Measurements from ENCODE around the gene BBOX1. TPM values are rescaled to one million over a fixed set of nuclear protein-coding genes. Genes with fewer than 3 reads are reported as not detected.
"Not testable (repeated sequence)": the region's sequence is repeated elsewhere in the genome, so short reads cannot be mapped to it uniquely, and the experiment has no call there.

The BBOX1 gene
- polyA plus RNA-seq, 1 donor = 0.37 TPM

GRCh38 chr11:27083782-27084181, 43.2 kb downstream of the BBOX1 start:
- no peak for DNase-seq (ENCODE audit: low read depth)

GRCh38 chr11:27084518-27084917, 43.9 kb downstream of the BBOX1 start:
- DNase-seq (ENCODE audit: low read depth) = no peak

DNA sequence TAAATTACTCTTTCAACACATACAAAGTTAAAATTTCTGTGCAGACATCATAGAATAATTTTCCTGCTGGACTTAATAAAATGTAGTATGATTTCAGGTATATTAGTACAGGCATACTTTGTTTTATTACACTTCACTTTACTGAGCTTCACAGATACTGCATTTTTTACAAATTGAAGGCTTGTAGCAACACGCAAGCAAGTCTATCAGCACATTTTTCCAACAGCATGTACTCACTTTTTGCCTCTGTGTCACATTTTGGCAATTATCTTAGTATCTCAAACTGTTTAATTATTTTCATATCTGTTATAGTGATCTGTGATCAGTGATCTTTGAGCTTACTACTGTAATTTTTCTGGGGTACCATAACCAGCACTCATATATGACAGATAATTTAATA, 44.5 kb downstream of the BBOX1 start:
- DNase-seq (ENCODE audit: low read depth) = no peak

GRCh38 chr11:27085605-27086004, 45.0 kb downstream of the BBOX1 start:
- DNase-seq (ENCODE audit: low read depth) = no peak

DNA sequence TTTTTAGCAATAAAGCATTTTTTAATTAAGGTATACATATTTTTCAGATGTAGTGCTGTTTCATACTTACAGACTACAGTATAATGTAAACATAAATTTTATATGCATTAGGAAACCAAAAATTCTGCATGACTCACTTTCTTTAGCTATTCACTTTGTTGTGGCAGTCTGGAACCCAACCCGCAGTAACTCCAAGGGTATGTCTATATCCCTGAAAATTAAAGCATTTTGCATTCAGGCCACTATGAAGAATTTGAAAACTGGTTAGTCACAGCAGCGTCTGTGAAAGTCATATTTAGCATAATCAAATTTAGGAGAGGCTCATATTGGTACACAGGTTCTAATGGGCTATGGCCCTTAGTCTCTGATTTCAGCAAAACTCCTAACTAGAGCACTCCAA, 46.8 kb downstream of the BBOX1 start:
- DNase-seq (ENCODE audit: low read depth) = no peak

- no peak for DNase-seq (ENCODE audit: low read depth)
Measured at GRCh38 chr11:27088353-27088752, 47.7 kb downstream of the BBOX1 start.

- no peak for DNase-seq (ENCODE audit: low read depth)
Measured at GRCh38 chr11:27089746-27090145, 49.1 kb downstream of the BBOX1 start.

DNA sequence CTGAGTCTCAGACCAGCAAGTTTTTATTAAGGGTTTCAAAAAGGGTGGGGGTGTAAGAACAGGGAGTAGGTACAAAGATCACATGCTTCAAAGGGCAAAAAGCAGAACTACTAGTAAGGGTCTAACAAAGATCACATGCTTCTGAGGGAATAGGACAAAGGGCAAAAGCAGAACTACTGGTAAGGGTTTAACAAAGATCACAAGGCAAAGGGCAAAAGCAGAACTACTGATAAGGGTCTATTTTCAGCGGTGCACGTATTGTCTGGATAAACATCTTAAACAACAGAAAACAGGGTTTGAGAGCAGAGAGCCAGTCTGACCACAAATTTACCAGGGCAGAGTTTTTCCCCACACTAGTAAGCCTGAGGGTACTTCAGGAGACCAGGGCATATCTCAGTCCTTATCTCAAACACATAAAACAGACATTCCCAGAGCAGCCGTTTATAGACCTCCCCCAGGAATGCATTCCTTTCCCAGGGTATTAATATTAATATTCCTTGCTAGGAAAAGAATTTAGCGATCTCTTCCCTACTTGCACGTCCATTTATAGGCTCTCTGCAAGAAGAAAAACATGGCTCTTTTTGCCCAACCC, 49.8 kb downstream of the BBOX1 start:
- not testable (repeated sequence) for DNase-seq (ENCODE audit: low read depth)

DNA sequence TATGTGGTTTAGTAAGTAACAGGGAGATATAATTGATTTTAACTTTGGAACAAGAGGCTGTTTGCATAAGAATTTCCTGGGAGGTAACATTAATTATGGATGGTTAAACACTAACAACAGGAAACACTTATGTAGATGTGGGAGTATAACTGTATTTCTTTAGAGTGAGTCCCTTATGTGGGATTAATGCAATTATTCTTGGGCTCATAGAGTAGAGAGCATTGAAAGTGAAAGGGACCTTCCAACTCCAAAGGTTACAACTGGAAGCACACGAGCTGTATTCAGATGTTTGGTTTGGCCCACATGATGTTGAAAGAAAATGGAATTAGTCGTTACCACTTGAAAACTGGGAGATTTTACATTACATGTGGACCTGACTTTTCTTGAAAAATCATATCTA, 53.5 kb downstream of the BBOX1 start:
- DNase-seq (ENCODE audit: low read depth) = no peak

DNA sequence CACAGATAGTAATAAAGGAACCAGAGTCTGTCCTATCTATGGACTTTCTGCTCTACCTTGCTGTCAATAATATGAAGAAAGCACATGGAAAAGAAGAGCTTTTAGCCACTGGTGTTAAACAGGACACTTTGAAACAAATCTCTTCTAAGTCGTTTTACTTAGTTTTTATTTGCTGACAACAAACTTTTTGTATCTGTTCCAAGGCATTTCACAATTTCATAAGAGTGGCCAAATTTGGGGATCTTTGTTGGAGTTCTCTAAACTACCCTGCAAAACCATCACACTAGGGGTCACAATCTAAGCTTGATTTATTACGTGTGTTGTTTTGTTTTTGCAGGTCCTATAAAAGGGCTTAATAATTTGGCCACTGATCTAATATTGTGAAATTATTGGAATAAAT, 54.4 kb downstream of the BBOX1 start:
- DNase-seq (ENCODE audit: low read depth) = no peak

DNA sequence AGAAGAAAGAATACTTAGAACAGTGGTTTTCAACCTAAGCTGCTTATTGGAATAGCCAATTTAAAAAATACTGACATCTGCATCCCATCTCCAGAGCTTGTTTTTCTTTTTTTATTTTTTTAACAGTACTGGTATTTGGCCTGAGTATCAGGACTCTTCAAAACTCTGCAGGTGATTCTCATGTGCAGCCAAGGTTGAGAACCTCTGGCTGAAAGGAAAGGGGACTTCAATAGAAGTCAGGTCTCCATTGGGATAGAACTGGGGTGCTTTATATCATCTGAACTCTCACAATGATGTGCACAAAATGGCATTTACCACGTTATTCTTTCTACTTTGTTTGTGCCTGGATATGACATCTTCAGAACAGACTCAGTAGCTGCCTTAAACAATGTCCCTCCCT, 55.3 kb downstream of the BBOX1 start:
- DNase-seq (ENCODE audit: low read depth) = no peak

GRCh38 chr11:27097551-27097950, 56.9 kb downstream of the BBOX1 start:
- no peak for DNase-seq (ENCODE audit: low read depth)

DNA sequence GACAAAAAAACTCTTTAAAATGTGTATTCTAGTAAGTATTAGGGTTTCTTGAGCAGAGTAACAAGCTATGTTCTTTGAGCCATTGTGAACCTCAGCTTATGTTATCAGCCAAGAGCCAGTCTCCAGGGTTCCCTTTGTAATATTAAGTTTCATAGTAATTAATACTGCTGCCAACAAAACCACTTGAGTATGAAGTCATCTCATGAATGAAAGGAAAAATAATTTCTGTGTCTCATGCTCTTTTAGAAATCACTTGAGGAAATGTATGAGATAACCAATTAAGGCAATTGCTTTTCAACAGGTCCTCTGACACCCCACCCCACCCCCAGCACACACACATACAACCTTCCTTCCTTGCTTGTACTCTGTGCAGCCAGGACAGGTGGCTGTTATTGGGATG, 59.9 kb downstream of the BBOX1 start:
- peak; percentile 51 for DNase-seq (ENCODE audit: low read depth)

DNA sequence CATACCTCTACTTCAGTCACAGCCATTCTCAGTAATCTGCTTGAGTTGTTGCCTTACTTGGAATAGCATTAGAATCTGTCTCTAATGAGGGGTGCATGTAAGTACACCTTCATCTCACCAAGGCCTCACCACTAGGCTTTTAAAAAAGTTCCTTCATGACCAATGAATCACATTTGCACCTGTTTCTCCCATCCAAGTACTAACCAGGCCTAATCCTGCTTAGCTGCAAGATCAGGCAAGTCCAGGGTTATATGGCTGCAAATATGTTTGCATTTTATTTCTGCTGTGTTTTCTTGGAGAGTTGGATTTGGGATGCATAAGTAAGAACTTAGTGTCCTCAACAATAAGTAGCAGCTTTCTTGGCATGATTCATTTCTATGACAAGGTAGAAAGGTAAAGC, 66.9 kb downstream of the BBOX1 start:
- DNase-seq (ENCODE audit: low read depth) = no peak

- no peak for DNase-seq (ENCODE audit: low read depth)
Measured at GRCh38 chr11:27108809-27109208, 68.2 kb downstream of the BBOX1 start.

DNA sequence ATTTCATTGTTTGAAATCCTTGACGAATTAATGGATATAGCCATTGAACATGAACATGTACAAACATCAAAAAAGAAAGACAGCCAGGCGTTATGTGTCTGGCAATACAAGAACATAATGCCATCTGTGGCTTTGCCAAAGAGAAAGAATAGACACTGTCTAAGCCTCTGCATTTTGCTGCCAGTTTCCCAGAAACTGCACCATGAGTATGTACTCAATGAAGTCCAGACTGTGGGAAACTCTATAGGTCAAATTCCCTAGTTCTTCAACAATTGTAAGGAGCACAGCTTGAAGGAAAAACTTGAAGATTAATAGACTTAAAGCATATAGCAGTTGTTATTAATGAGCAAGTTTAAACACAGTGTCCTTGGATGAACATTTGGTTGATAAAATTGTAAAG, 71.3 kb downstream of the BBOX1 start:
- DNase-seq (ENCODE audit: low read depth) = no peak

- no peak for DNase-seq (ENCODE audit: low read depth)
Measured at GRCh38 chr11:27112946-27113345, 72.3 kb downstream of the BBOX1 start.

DNA sequence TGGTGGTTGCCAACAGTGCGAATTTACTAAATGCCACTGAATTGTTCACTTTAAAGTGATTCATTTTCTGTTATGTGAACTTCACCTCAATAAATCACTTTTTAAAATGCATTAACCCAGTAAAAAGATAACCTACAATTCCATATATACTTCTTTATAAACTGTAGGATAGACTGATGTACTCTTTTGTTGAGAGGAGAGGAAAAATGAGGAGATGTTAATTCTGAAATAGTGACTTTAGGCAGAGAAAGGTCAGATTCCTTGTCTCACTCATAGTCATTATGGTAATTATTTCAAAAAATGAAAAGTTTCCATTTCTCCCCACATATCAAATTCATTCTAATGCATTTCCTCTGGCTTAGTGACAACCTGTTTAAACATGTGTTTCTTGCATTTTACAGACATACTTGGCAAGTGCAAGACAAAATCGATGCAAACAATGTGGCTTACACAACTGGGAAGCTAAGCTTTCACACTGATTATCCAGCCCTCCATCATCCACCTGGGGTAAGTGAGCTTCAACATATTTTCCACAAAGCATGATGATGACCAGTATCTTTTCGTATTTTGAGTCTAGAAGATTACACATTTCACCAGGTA, 74.5 kb downstream of the BBOX1 start:
- no peak for DNase-seq (ENCODE audit: low read depth)

GRCh38 chr11:27116684-27117083, 76.1 kb downstream of the BBOX1 start:
- no peak for DNase-seq (ENCODE audit: low read depth)

GRCh38 chr11:27118371-27118770, 77.8 kb downstream of the BBOX1 start:
- no peak for DNase-seq (ENCODE audit: low read depth)

DNA sequence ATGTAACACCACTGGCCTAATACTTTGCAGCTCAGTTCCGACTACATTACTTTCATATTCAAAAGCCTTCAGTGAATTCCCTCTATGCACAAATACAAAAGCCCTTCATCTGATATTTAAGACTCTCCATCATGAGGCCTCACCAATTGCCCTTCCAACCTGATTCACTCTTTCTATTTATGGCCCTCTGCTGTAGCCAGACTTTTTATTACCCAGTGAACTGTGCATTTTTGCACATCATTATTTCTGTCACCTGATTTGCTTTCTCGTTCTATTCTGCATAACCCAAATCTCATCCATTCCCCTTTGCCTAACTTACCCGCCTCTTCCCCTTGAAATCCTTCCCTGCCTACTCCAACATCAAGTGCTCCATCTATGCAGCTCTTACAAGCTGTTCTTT, 78.3 kb downstream of the BBOX1 start:
- DNase-seq (ENCODE audit: low read depth) = no peak

GRCh38 chr11:27119396-27119795, 78.8 kb downstream of the BBOX1 start:
- no peak for DNase-seq (ENCODE audit: low read depth)

DNA sequence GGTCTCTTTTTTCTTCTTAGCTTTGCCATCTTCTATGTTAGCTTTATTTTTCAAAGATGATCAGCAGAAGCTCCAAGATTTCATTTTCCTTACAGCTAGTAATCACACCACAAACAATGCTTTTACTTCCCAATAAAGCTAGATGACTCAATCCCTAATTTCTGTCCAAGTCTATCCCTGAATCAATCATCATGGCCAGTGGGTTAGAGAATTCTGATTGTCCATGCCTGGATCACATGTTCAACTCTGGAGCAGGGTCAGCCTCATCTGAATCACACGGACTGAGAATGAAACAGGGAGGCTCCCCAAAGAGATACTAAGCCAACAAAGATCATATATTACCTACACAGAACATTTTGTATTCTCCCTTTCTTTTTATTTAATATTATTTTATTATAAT, 79.6 kb downstream of the BBOX1 start:
- no peak for DNase-seq (ENCODE audit: low read depth)

DNA sequence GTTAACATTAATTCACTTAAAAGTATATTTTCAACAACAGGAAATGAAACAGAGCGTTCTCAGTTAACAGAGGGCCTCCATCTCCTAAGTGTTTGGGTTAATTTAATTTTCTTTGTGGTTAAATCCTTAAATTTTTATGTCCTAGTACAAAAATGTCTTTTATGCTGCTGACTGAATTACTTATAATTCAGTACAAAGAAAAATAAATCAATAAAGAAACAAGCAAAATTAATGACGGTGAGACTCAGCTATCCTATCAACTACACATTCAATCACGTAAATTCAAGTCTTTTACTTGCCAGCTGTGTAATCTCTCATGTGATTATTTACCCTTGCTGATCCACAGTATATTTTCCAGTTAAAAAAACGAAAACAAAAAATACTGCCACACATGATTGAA, 81.4 kb downstream of the BBOX1 start:
- no peak for DNase-seq (ENCODE audit: low read depth)
